Activated naive CD8-positive, alpha-beta T cell treated with anti-CD3 and anti-CD28 coated beads, Interleukin-2, amount 10 ng/mL, durations not matched to agents 7 days and 5 days (primary cell): ENCODE results near the gene LTBP2. TPM values are rescaled to one million over a fixed set of nuclear protein-coding genes. Genes with fewer than 3 reads are reported as not detected.

Experiments
- ATAC-seq: fragments of 150-1000 bp; cut with Tn5 transposase; one replicate; pipeline ENCODE4 v1.10.0; 2021; ENCODE audit warnings: low read depth, moderate library complexity
- POLR2A ChIA-PET: fragments of 350-600 bp; sonication (Branson Sonifier 250); formaldehyde crosslinking; loops from one replicate; lab custom pipeline; 2021; ENCODE audit warnings: antibody characterized with exemption; lab: Charles Lee
- DNase-seq: peaks from one replicate; pipeline ENCODE4 v3.0.0; 2021
- H3K27ac Mint-ChIP-seq: one replicate; pipeline ENCODE4 v1.8.0; 2022; ENCODE audit warnings: mild to moderate bottlenecking, mixed read lengths
- H3K27me3 Mint-ChIP-seq: one replicate; pipeline ENCODE4 v1.8.0; 2022; ENCODE audit warnings: mild to moderate bottlenecking, moderate library complexity, mixed read lengths
- H3K36me3 Mint-ChIP-seq: one replicate; pipeline ENCODE4 v1.8.0; 2021; ENCODE audit warnings: mild to moderate bottlenecking, mixed read lengths
- H3K4me1 Mint-ChIP-seq: one replicate; pipeline ENCODE4 v1.8.0; 2021; ENCODE audit warnings: mixed read lengths
- H3K4me3 Mint-ChIP-seq: one replicate; pipeline ENCODE4 v1.8.0; 2022; ENCODE audit warnings: mild to moderate bottlenecking, moderate library complexity, mixed read lengths
- H3K9me3 Mint-ChIP-seq: one replicate; pipeline ENCODE4 v1.8.0; 2021; ENCODE audit warnings: mixed read lengths
- total RNA-seq, 2 experiments: library from RNA; stranded (reverse); gene quantifications; one replicate each; pipeline ENCODE4 v1.2.3, GENCODE V29; 2021

Gene LTBP2
- total RNA-seq, 2 experiments from 2014 or later = 0.28 to 1.1 TPM

- no peak overlapping the region for H3K27ac Mint-ChIP-seq
- POLR2A ChIA-PET = interaction anchor here (0.6 to 1.4 kb wide), 3 partner anchors 44 to 189 kb away, joined by 3 to 8 read pairs (median 4); partner anchors contain the start of gene YLPM1
- H3K4me1 Mint-ChIP-seq = peaks cover 34% of the 10 kb centered on the region
- H3K36me3 Mint-ChIP-seq = no peaks in the 10 kb centered on the region
- no peaks in the 10 kb centered on the region for H3K9me3 Mint-ChIP-seq
- H3K27me3 Mint-ChIP-seq = peaks cover 54% of the 10 kb centered on the region
- H3K4me3 Mint-ChIP-seq = peak overlapping the region; percentile 6
- DNase-seq (no peak), ATAC-seq (peak; percentile 40)
Observed at GRCh38 chr14:74574706-74575105, 37.3 kb downstream of the LTBP2 start.

- POLR2A ChIA-PET = interaction anchor here (0.6 to 1.4 kb wide), 2 partner anchors 44 to 138 kb away, joined by 4 to 8 read pairs; no protein-coding TSS in a partner anchor
- H3K9me3 Mint-ChIP-seq = no peaks in the 10 kb centered on the region
- ATAC-seq = peak; percentile 67
- no peak for DNase-seq
- H3K27ac Mint-ChIP-seq = no peak overlapping the region
- H3K4me3 Mint-ChIP-seq = peak overlapping the region; percentile 0
- H3K4me1 Mint-ChIP-seq = peaks cover 27% of the 10 kb centered on the region
- no peaks in the 10 kb centered on the region for H3K36me3 Mint-ChIP-seq
- H3K27me3 Mint-ChIP-seq = peaks cover 54% of the 10 kb centered on the region
Observed at GRCh38 chr14:74574090-74574433, 38.0 kb downstream of the LTBP2 start.

GRCh38 chr14:74573421-74574089, 38.5 kb downstream of the LTBP2 start:
- Mint-ChIP-seq H3K36me3 (no peaks in the 10 kb centered on the region), H3K27ac (no peak overlapping the region), H3K9me3 (no peaks in the 10 kb centered on the region), H3K4me1 (peaks cover 27% of the 10 kb centered on the region), H3K27me3 (peaks cover 56% of the 10 kb centered on the region), H3K4me3 (peak overlapping the region; percentile 0)
- no peak for DNase-seq
- peak; percentile 32 for ATAC-seq
- POLR2A ChIA-PET = interaction anchor here (1.4 kb wide), 1 partner anchor 45 kb away, joined by 8 read pairs; no protein-coding TSS in a partner anchor

- H3K36me3 Mint-ChIP-seq = no peaks in the 10 kb centered on the region
- DNase-seq = no peak
- no peak for ATAC-seq
- peaks cover 27% of the 10 kb centered on the region for H3K4me1 Mint-ChIP-seq
- H3K27ac Mint-ChIP-seq = no peak overlapping the region
- no peak overlapping the region for H3K4me3 Mint-ChIP-seq
- POLR2A ChIA-PET = no interaction called here
- no peaks in the 10 kb centered on the region for H3K9me3 Mint-ChIP-seq
- H3K27me3 Mint-ChIP-seq = peaks cover 49% of the 10 kb centered on the region
Observed at GRCh38 chr14:74572726-74573301, 39.2 kb downstream of the LTBP2 start.

- POLR2A ChIA-PET = no interaction called here
- Mint-ChIP-seq H3K4me1 (peaks cover 27% of the 10 kb centered on the region), H3K36me3 (no peaks in the 10 kb centered on the region), H3K27ac (no peak overlapping the region), H3K4me3 (peak overlapping the region; percentile 14), H3K9me3 (no peaks in the 10 kb centered on the region), H3K27me3 (peaks cover 44% of the 10 kb centered on the region)
- ATAC-seq (no peak), DNase-seq (no peak)
Observed at GRCh38 chr14:74571901-74572725, 39.9 kb downstream of the LTBP2 start.

- Mint-ChIP-seq H3K4me3 (no peak overlapping the region), H3K27ac (no peak overlapping the region), H3K36me3 (no peaks in the 10 kb centered on the region), H3K27me3 (peaks cover 41% of the 10 kb centered on the region), H3K9me3 (no peaks in the 10 kb centered on the region), H3K4me1 (peaks cover 27% of the 10 kb centered on the region)
- ATAC-seq = no peak
- no peak for DNase-seq
- POLR2A ChIA-PET = no interaction called here
Observed at GRCh38 chr14:74571441-74571841, 40.6 kb downstream of the LTBP2 start.

- DNase-seq = no peak
- Mint-ChIP-seq H3K9me3 (no peaks in the 10 kb centered on the region), H3K4me3 (no peak overlapping the region), H3K36me3 (no peaks in the 10 kb centered on the region), H3K27me3 (peaks cover 38% of the 10 kb centered on the region), H3K4me1 (peaks cover 27% of the 10 kb centered on the region), H3K27ac (no peak overlapping the region)
- POLR2A ChIA-PET = no interaction called here
- no peak for ATAC-seq
Observed at GRCh38 chr14:74570696-74571095, 41.3 kb downstream of the LTBP2 start.

GRCh38 chr14:74569806-74570591, 42.0 kb downstream of the LTBP2 start:
- Mint-ChIP-seq H3K36me3 (no peaks in the 10 kb centered on the region), H3K4me3 (no peak overlapping the region), H3K27me3 (peaks cover 39% of the 10 kb centered on the region), H3K27ac (no peak overlapping the region), H3K4me1 (peaks cover 25% of the 10 kb centered on the region), H3K9me3 (no peaks in the 10 kb centered on the region)
- POLR2A ChIA-PET = no interaction called here
- DNase-seq = no peak
- no peak for ATAC-seq

GRCh38 chr14:74569387-74569786, 42.6 kb downstream of the LTBP2 start:
- ATAC-seq (no peak), DNase-seq (no peak)
- Mint-ChIP-seq H3K27me3 (peaks cover 39% of the 10 kb centered on the region), H3K36me3 (no peaks in the 10 kb centered on the region), H3K27ac (no peak overlapping the region), H3K4me1 (peaks cover 19% of the 10 kb centered on the region), H3K9me3 (no peaks in the 10 kb centered on the region), H3K4me3 (no peak overlapping the region)
- POLR2A ChIA-PET = no interaction called here

- peaks cover 39% of the 10 kb centered on the region for H3K27me3 Mint-ChIP-seq
- H3K4me1 Mint-ChIP-seq = peaks cover 14% of the 10 kb centered on the region
- H3K27ac Mint-ChIP-seq = no peak overlapping the region
- POLR2A ChIA-PET = no interaction called here
- H3K9me3 Mint-ChIP-seq = no peaks in the 10 kb centered on the region
- ATAC-seq = no peak
- no peak for DNase-seq
- no peaks in the 10 kb centered on the region for H3K36me3 Mint-ChIP-seq
- H3K4me3 Mint-ChIP-seq = no peak overlapping the region
Observed at GRCh38 chr14:74568911-74569310, 43.1 kb downstream of the LTBP2 start.

- Mint-ChIP-seq H3K27me3 (peaks cover 36% of the 10 kb centered on the region), H3K36me3 (no peaks in the 10 kb centered on the region)
- no peak for ATAC-seq
Observed at GRCh38 chr14:74568380-74568649, 43.7 kb downstream of the LTBP2 start.

GRCh38 chr14:74567646-74568379, 44.2 kb downstream of the LTBP2 start:
- POLR2A ChIA-PET = no interaction called here
- DNase-seq = no peak
- Mint-ChIP-seq H3K27ac (no peak overlapping the region), H3K36me3 (no peaks in the 10 kb centered on the region), H3K27me3 (peaks cover 36% of the 10 kb centered on the region), H3K9me3 (no peaks in the 10 kb centered on the region), H3K4me3 (no peak overlapping the region), H3K4me1 (peaks cover 9% of the 10 kb centered on the region)
- ATAC-seq = no peak

More at GRCh38 chr14:74568380-74568649, 43.7 kb downstream of the LTBP2 start:
- Mint-ChIP-seq H3K27ac (no peak overlapping the region), H3K4me3 (no peak overlapping the region), H3K9me3 (no peaks in the 10 kb centered on the region), H3K4me1 (peaks cover 9% of the 10 kb centered on the region)
- DNase-seq = no peak
- POLR2A ChIA-PET = no interaction called here
